ENCODE data around the gene ISL2. TPM values are rescaled to one million over a fixed set of nuclear protein-coding genes. Genes with fewer than 3 reads are reported as not detected.

Gene ISL2
- polyA plus RNA-seq, 3 donors, result 0.40 to 2.3 (median 0.52) TPM

DNA sequence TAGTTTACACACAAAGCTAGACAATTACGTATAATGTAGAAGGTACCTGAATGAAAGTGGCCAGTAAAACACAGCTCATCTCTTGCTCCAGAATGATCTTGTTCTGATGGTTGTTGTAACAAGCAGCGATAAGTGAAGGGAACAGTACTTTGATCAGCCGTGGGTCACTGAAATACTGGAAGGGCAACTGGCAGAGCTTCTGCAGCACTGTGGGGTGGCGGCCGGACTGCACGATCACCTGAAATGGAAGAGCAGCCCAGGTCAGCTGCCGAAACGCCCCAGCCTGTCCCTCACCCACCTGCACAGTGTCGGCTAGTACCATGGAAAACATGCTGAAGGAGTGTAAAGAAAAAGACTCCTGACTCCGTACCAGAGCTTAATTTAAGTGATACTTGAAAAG is 17.3 kb downstream of the ISL2 start:
- Mint-ChIP-seq H3K9me3 (peaks cover 0 to 2% (median 0%) of the 10 kb centered on the region in 7 donors), H3K27me3 (ENCODE audit: low read depth in 3 of 3) (peaks cover 3 to 17% (median 6%) of the 10 kb centered on the region in 3 donors), H3K4me1 (no peaks in the 10 kb centered on the region), H3K27ac (no peak overlapping the region), H3K36me3 (peaks cover 22 to 29% of the 10 kb centered on the region in 2 donors), H3K4me3 (no peak overlapping the region)
- H2AFZ ChIP-seq (ENCODE audit: insufficient read depth, low read depth, low read length, poor library complexity, severe bottlenecking), result no peak overlapping the region
- H4K20me1 ChIP-seq (ENCODE audit: insufficient read depth, low read length), result no peaks in the 10 kb centered on the region
- intact Hi-C loops (cut with micrococcal nuclease), result no loop called here
- DNase-seq, result no peak
- 100% methylated on average over 2 of the region's 10 CpGs for WGBS (ENCODE audit: insufficient coverage)
- no peaks in the 10 kb centered on the region for H3K4me1 ChIP-seq (ENCODE audit: control insufficient read depth in 1 of 2, insufficient read depth in 2 of 2, low read length in 2 of 2)
- TF ChIP-seq, protein P1, sequence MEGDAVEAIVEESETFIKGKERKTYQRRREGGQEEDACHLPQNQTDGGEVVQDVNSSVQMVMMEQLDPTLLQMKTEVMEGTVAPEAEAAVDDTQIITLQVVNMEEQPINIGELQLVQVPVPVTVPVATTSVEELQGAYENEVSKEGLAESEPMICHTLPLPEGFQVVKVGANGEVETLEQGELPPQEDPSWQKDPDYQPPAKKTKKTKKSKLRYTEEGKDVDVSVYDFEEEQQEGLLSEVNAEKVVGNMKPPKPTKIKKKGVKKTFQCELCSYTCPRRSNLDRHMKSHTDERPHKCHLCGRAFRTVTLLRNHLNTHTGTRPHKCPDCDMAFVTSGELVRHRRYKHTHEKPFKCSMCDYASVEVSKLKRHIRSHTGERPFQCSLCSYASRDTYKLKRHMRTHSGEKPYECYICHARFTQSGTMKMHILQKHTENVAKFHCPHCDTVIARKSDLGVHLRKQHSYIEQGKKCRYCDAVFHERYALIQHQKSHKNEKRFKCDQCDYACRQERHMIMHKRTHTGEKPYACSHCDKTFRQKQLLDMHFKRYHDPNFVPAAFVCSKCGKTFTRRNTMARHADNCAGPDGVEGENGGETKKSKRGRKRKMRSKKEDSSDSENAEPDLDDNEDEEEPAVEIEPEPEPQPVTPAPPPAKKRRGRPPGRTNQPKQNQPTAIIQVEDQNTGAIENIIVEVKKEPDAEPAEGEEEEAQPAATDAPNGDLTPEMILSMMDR (IDR thresholded peaks at IDR 0.05), result no peak
- H3K4me2 ChIP-seq (replicated peaks; ENCODE audit: extremely low read depth, low read length, poor library complexity, severe bottlenecking), result no peak overlapping the region
- no peak overlapping the region for H3K4me3 ChIP-seq (replicated peaks in 1 of 3; ENCODE audit: low read depth in 2 of 3, low read length in 3 of 3)
- H3K9me3 ChIP-seq (replicated peaks in 1 of 2; ENCODE audit: control insufficient read depth in 1 of 2, insufficient read depth in 1 of 2, low read length in 2 of 2), result no peaks in the 10 kb centered on the region
- peaks cover 1 to 13% of the 10 kb centered on the region in 2 donors for H3K27me3 ChIP-seq (ENCODE audit: control insufficient read depth in 2 of 2, insufficient read depth in 2 of 2, low read length in 2 of 2)
- no peak overlapping the region for H3K27ac ChIP-seq (ENCODE audit: low read depth in 1 of 2, low read length in 2 of 2)
- no peaks in the 10 kb centered on the region for H3K36me3 ChIP-seq (replicated peaks in 1 of 2; ENCODE audit: control insufficient read depth in 1 of 2, insufficient read depth in 2 of 2, low read length in 2 of 2)
- H3K79me2 ChIP-seq (ENCODE audit: insufficient read depth, low read length), result no peaks in the 10 kb centered on the region
- H3K9ac ChIP-seq (ENCODE audit: insufficient read depth, low read length, poor library complexity, severe bottlenecking), result no peak overlapping the region

DNA sequence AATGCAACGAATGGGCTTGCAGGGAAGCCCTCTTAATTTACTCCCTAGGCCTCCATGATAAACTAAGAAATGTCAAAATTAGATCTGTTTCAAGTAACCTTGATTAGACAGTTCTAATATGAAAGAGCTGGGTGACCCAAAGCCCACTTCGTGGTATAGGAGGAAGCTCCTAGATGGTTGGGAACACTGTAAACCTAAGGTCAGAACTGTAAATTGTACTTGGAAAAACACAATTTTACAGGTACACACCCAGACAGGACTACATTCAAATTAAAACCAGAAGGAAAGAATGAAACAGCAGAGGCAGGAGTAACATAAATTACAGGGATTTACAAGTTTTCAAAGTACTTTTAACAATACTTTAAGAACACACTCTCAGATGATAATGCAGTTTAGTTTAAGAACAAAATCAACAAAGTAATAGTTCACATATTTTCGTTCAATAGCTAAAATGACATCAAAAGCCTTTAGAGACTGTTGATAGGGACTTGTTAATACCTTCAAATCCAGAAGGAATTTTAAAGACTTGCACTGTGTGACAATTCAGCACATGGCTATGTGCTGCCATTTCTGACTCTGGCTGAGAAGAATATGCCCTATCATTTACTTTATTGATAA is 18.4 kb downstream of the ISL2 start:
- TF ChIP-seq, protein P1 (IDR thresholded peaks at IDR 0.05), result no peak
- intact Hi-C loops (cut with micrococcal nuclease), result no loop called here
- no CpG with 5 or more reads among the region's 3 CpGs for whole genome bisulfite sequencing (ENCODE audit: insufficient coverage)

More for the DNA sequence above, 18.4 kb downstream of the ISL2 start:
- H3K79me2 ChIP-seq (ENCODE audit: insufficient read depth, low read length), result no peaks in the 10 kb centered on the region
- Mint-ChIP-seq H3K9me3 (peaks cover 0 to 2% (median 0%) of the 10 kb centered on the region in 7 donors), H3K27ac (no peak overlapping the region), H3K4me1 (no peaks in the 10 kb centered on the region), H3K4me3 (no peak overlapping the region), H3K36me3 (peaks cover 20 to 22% of the 10 kb centered on the region in 2 donors), H3K27me3 (ENCODE audit: low read depth in 3 of 3) (peaks cover 0 to 15% (median 2%) of the 10 kb centered on the region in 3 donors)
- H2AFZ ChIP-seq (ENCODE audit: insufficient read depth, low read depth, low read length, poor library complexity, severe bottlenecking), result no peak overlapping the region
- no peak overlapping the region for H3K9ac ChIP-seq (ENCODE audit: insufficient read depth, low read length, poor library complexity, severe bottlenecking)
- H3K4me2 ChIP-seq (replicated peaks; ENCODE audit: extremely low read depth, low read length, poor library complexity, severe bottlenecking), result no peak overlapping the region
- no peak overlapping the region for H3K27ac ChIP-seq (ENCODE audit: low read depth in 1 of 2, low read length in 2 of 2)
- H3K27me3 ChIP-seq (ENCODE audit: control insufficient read depth in 2 of 2, insufficient read depth in 2 of 2, low read length in 2 of 2), result peaks cover 0 to 8% of the 10 kb centered on the region in 2 donors
- H4K20me1 ChIP-seq (ENCODE audit: insufficient read depth, low read length), result no peaks in the 10 kb centered on the region
- no peaks in the 10 kb centered on the region for H3K4me1 ChIP-seq (ENCODE audit: control insufficient read depth in 1 of 2, insufficient read depth in 2 of 2, low read length in 2 of 2)
- no peaks in the 10 kb centered on the region for H3K9me3 ChIP-seq (replicated peaks in 1 of 2; ENCODE audit: control insufficient read depth in 1 of 2, insufficient read depth in 1 of 2, low read length in 2 of 2)
- no peak overlapping the region for H3K4me3 ChIP-seq (replicated peaks in 1 of 3; ENCODE audit: low read depth in 2 of 3, low read length in 3 of 3)
- no peak for DNase-seq
- no peaks in the 10 kb centered on the region for H3K36me3 ChIP-seq (replicated peaks in 1 of 2; ENCODE audit: control insufficient read depth in 1 of 2, insufficient read depth in 2 of 2, low read length in 2 of 2)
